PC-3 (cell line): ENCODE results near the gene IL1R2. TPM values are rescaled to one million over a fixed set of nuclear protein-coding genes. Genes with fewer than 3 reads are reported as not detected.
A peak's percentile ranks its signal among the peaks of the same experiment; 100 is the strongest.

Source experiments
- ATAC-seq: fragments of 200-7000 bp; cut with Tn5 transposase; 2 replicates; pipeline ENCODE4 v1.9.1; 2020; ENCODE audit warnings: mild to moderate bottlenecking, moderate library complexity
- BruUV-seq: library from RNA; stranded (reverse); fragments of 400-500 nt; replicated peaks from 2 replicates; lab custom pipeline; 2021; lab: Mats Ljungman, UMichigan
- CTCF ChIA-PET: fragments of 300-600 bp; sonication (Branson Sonifier 250); formaldehyde crosslinking; loops from one replicate; lab custom pipeline; 2022; ENCODE audit warnings: antibody characterized with exemption; lab: Charles Lee
- POLR2A ChIA-PET: fragments of 300-600 bp; sonication (Branson Sonifier 250); formaldehyde crosslinking; loops from one replicate; lab custom pipeline; 2022; ENCODE audit warnings: antibody characterized with exemption; ENCODE audit not compliant: unreplicated experiment; lab: Charles Lee
- DNase-seq: peaks from one replicate; pipeline ENCODE4 v3.0.0-alpha.2; 2015
- H2AFZ ChIP-seq: fragments of 300-600 bp; sonication (generic); 2 replicates; pipeline ENCODE4 v1.6.0; 2016; ENCODE audit warnings: antibody characterized with exemption, low read length
- H3F3A ChIP-seq: fragments of 300-600 bp; sonication (generic); one replicate; pipeline ENCODE4 v1.6.0; 2017; ENCODE audit warnings: antibody characterized with exemption, low read length, control low read depth, mild to moderate bottlenecking; ENCODE audit not compliant: unreplicated experiment
- H3K27ac ChIP-seq: fragments of 300-600 bp; sonication (generic); 2 replicates; pipeline ENCODE4 v1.5.1; 2016; ENCODE audit warnings: mild to moderate bottlenecking, low read length
- H3K27me3 ChIP-seq: fragments of 300-600 bp; sonication (generic); 2 replicates; pipeline ENCODE4 v1.6.1; 2016; ENCODE audit warnings: low read length, mixed read lengths
- H3K36me3 ChIP-seq: fragments of 300-600 bp; sonication (generic); 2 replicates; pipeline ENCODE4 v1.6.1; 2016; ENCODE audit warnings: low read depth, mixed run types, low read length, mixed read lengths
- H3K4me1 ChIP-seq: fragments of 300-600 bp; sonication (generic); 2 replicates; pipeline ENCODE4 v1.5.1; 2016; ENCODE audit warnings: low read length; ENCODE audit not compliant: insufficient read depth
- H3K4me2 ChIP-seq: fragments of 300-600 bp; sonication (generic); 2 replicates; pipeline ENCODE4 v1.6.0; 2016; ENCODE audit warnings: low read length
- H3K4me3 ChIP-seq: fragments of 300-600 bp; sonication (generic); 2 replicates; pipeline ENCODE4 v1.5.1; 2016; ENCODE audit warnings: mild to moderate bottlenecking, low read length, mixed read lengths
- H3K79me2 ChIP-seq: fragments of 300-600 bp; sonication (generic); 2 replicates; pipeline ENCODE4 v1.6.1; 2017; ENCODE audit warnings: low read length, mixed read lengths
- H3K9ac ChIP-seq: fragments of 300-600 bp; sonication (generic); 2 replicates; pipeline ENCODE4 v1.6.0; 2016; ENCODE audit warnings: mild to moderate bottlenecking, low read length
- H3K9me2 ChIP-seq: fragments of 300-600 bp; sonication (generic); replicated peaks from 2 replicates; pipeline ENCODE4 v1.6.1; 2016; ENCODE audit warnings: mixed run types, low read length, mixed read lengths
- H3K9me3 ChIP-seq: fragments of 300-600 bp; sonication (generic); 2 replicates; pipeline ENCODE4 v1.6.1; 2016; ENCODE audit warnings: low read length, mixed read lengths
- H4K20me1 ChIP-seq: fragments of 300-600 bp; sonication (generic); 2 replicates; pipeline ENCODE4 v1.6.1; 2016; ENCODE audit warnings: low read length, mixed read lengths
- EZH2 ChIP-seq: fragments of 300-600 bp; sonication (generic); IDR thresholded peaks from one replicate; pipeline ENCODE4 v1.6.1; 2017; ENCODE audit warnings: antibody characterized with exemption, mild to moderate bottlenecking, low read length; ENCODE audit not compliant: unreplicated experiment
- EZH2phosphoT487 ChIP-seq: fragments of 300-600 bp; sonication (generic); IDR thresholded peaks from 2 replicates; pipeline ENCODE4 v1.6.1; 2018; ENCODE audit warnings: mild to moderate bottlenecking, antibody characterized with exemption, low read length, borderline replicate concordance
- intact Hi-C: fragments of 100-400 bp; cut with micrococcal nuclease; formaldehyde crosslinking; loops from 2 replicates; pipeline ENCODE4 v1.9.0; 2023
- total RNA-seq: library from RNA; depleted of rRNA; stranded (reverse); fragments of >200 nt; gene quantifications from 2 replicates; pipeline ENCODE4 v1.2.3, GENCODE V29; 2014
- TF ChIP-seq, protein P1 (sequence below): fragments of 300-600 bp; sonication (generic); conservative IDR thresholded peaks from 2 replicates; pipeline ENCODE4 v1.5.1; 2017; ENCODE audit warnings: antibody characterized with exemption, low read depth, mild to moderate bottlenecking, low read length

The IL1R2 gene
- total RNA-seq, 1 experiment from 2014 or later, result 6.0 TPM

DNA sequence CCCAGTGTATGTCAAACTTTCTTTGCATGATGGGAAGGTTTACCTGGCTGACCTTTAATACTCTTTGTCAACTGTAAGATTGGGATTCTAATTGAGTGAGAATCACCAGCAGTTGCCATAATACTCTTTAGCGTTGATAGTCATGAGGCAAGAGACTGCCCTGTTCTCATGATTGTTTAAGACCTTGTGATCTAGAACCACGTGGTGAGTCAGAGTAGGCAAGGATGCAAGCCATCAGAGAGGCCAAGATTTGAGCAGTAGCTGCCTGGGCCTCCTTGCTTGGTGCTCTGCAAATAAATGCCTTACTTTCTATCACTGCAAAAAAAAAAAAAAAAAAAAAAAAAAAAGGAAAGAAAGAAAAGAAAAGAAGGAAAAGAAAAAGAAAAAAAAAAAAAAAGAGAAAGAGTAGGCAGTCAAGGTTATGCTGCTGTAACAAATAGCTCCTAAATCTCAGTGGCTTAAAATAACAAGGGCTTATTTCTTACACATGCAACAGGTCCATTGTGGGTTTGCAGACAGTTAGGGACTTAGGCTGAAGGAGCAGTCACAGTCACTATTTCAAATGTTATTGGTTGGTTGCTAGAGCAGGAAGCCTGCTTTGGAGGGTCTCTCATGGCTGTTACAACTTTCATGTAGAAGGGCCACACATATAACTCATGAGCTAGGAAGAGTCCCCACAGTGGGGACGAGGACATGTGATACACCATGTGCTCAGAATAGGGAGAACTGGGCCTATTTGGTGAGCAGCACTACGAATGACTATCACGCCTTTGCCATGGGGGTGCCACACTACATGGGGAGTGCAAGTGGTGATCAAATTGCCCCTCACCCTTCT, 21.7 kb downstream of the IL1R2 start:
- ATAC-seq (no peak), DNase-seq (no peak)
- H3K9me3 ChIP-seq, result no peaks in the 10 kb centered on the region
- H3K4me2 ChIP-seq, result no peak overlapping the region
- ChIA-PET POLR2A (no interaction called here), CTCF (no interaction called here)
- TF ChIP-seq EZH2, result no peak
- no peak for TF ChIP-seq EZH2phosphoT487
- TF ChIP-seq, protein P1, sequence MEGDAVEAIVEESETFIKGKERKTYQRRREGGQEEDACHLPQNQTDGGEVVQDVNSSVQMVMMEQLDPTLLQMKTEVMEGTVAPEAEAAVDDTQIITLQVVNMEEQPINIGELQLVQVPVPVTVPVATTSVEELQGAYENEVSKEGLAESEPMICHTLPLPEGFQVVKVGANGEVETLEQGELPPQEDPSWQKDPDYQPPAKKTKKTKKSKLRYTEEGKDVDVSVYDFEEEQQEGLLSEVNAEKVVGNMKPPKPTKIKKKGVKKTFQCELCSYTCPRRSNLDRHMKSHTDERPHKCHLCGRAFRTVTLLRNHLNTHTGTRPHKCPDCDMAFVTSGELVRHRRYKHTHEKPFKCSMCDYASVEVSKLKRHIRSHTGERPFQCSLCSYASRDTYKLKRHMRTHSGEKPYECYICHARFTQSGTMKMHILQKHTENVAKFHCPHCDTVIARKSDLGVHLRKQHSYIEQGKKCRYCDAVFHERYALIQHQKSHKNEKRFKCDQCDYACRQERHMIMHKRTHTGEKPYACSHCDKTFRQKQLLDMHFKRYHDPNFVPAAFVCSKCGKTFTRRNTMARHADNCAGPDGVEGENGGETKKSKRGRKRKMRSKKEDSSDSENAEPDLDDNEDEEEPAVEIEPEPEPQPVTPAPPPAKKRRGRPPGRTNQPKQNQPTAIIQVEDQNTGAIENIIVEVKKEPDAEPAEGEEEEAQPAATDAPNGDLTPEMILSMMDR, result no peak
- H3K9me2 ChIP-seq, result no peaks in the 10 kb centered on the region
- no TSS peak for BruUV-seq
- intact Hi-C loops, result no loop called here
- no peak overlapping the region for H3K4me3 ChIP-seq
- H3K4me1 ChIP-seq, result peaks cover 20% of the 10 kb centered on the region
- H2AFZ ChIP-seq, result no peak overlapping the region
- H3K79me2 ChIP-seq, result no peaks in the 10 kb centered on the region
- no peaks in the 10 kb centered on the region for H3K27me3 ChIP-seq
- H3K36me3 ChIP-seq, result no peaks in the 10 kb centered on the region
- no peak overlapping the region for H3K9ac ChIP-seq
- no peaks in the 10 kb centered on the region for H4K20me1 ChIP-seq
- no peak overlapping the region for H3K27ac ChIP-seq
- H3F3A ChIP-seq, result no peaks in the 10 kb centered on the region

DNA sequence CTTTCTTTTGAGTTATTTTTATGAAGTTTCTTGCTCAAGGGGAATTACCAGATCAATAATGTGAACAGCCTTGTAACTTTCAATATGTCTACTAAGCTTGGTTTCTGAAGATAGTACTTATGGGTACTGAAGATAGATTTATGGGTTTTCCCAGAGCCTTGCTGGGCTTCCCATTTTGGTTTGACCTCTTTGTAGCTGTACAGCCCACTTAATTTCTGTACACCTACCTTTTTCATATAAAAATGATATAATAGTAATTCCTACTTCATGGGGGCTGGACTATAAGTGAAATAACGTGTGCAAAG, 22.2 kb downstream of the IL1R2 start:
- intact Hi-C loops, result no loop called here
- Histone ChIP-seq H3K79me2 (no peaks in the 10 kb centered on the region), H3K9me3 (no peaks in the 10 kb centered on the region), H3F3A (no peaks in the 10 kb centered on the region), H3K27ac (no peak overlapping the region), H3K9ac (no peak overlapping the region), H3K36me3 (no peaks in the 10 kb centered on the region), H3K9me2 (no peaks in the 10 kb centered on the region), H4K20me1 (no peaks in the 10 kb centered on the region), H2AFZ (no peak overlapping the region), H3K4me3 (no peak overlapping the region), H3K27me3 (no peaks in the 10 kb centered on the region), H3K4me2 (no peak overlapping the region), H3K4me1 (peaks cover 20% of the 10 kb centered on the region)
- no peak for ATAC-seq
- CTCF ChIA-PET, result no interaction called here
- TF ChIP-seq EZH2phosphoT487 (no peak), EZH2 (no peak)
- TF ChIP-seq, protein P1, result no peak
- BruUV-seq, result no TSS peak
- POLR2A ChIA-PET, result no interaction called here
- DNase-seq, result no peak

DNA sequence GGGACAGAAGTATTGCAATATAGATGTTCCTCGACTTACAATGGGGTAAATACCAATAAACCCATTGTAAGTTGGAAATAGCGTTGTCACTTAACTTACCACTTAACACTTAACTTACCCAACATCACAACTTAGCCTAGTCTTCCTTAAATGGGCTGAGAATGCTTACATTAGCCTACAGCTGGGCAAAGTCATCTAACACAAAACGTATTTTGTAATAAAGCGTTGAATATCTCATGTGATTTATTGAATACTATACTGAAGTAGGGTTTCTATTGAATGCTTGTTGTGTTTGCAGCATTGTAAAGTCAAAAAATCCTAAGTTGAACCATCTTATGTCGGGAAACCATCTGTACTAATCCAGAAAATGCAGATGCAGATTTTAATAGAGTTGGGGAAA, 23.6 kb downstream of the IL1R2 start:
- intact Hi-C loops, result no loop called here
- no peak for ATAC-seq
- CTCF ChIA-PET, result interaction anchor here (0.7 kb wide), 1 partner anchor 89 kb away, joined by 5 read pairs; no protein-coding TSS in a partner anchor

More for the DNA sequence above, 23.6 kb downstream of the IL1R2 start:
- H3K4me3 ChIP-seq, result no peak overlapping the region
- no peak overlapping the region; the same call in 1 of the 2 replicates for H3K9ac ChIP-seq
- no peaks in the 10 kb centered on the region for H3K79me2 ChIP-seq
- no peak overlapping the region for H2AFZ ChIP-seq
- H3K4me2 ChIP-seq, result no peak overlapping the region
- H3K9me2 ChIP-seq, result no peaks in the 10 kb centered on the region
- no peaks in the 10 kb centered on the region for H4K20me1 ChIP-seq
- no peaks in the 10 kb centered on the region for H3F3A ChIP-seq
- TF ChIP-seq EZH2, result no peak
- no peak for TF ChIP-seq EZH2phosphoT487
- TF ChIP-seq, protein P1, result no peak
- no peak for DNase-seq
- BruUV-seq, result no TSS peak
- H3K9me3 ChIP-seq, result no peaks in the 10 kb centered on the region
- peak overlapping the region; percentile 84; the same call in 1 of the 2 replicates for H3K27ac ChIP-seq
- POLR2A ChIA-PET, result interaction anchor here (0.7 kb wide), 1 partner anchor 15 kb away, joined by 4 read pairs; no protein-coding TSS in a partner anchor
- no peaks in the 10 kb centered on the region for H3K36me3 ChIP-seq
- H3K4me1 ChIP-seq, result peaks cover 22% of the 10 kb centered on the region
- H3K27me3 ChIP-seq, result no peaks in the 10 kb centered on the region
